NB4 (cell line): ENCODE data around the gene IMP4.

ENCODE experiments used
- POLR2A ChIP-seq: IDR thresholded peaks from 2 replicates; pipeline ENCODE4 v1.6.1; 2011; ENCODE audit warnings: mild to moderate bottlenecking; ENCODE audit not compliant: insufficient read length; ENCODE audit errors: extremely low read depth
- TF ChIP-seq, protein P1 (sequence below): IDR thresholded peaks from one replicate; pipeline ENCODE4 v1.5.1; 2012; ENCODE audit warnings: low read depth, low read length
- TF ChIP-seq, protein P2 (sequence below): IDR thresholded peaks from 2 replicates; pipeline ENCODE4 v1.6.1; 2011; ENCODE audit warnings: low read depth, low read length

DNA sequence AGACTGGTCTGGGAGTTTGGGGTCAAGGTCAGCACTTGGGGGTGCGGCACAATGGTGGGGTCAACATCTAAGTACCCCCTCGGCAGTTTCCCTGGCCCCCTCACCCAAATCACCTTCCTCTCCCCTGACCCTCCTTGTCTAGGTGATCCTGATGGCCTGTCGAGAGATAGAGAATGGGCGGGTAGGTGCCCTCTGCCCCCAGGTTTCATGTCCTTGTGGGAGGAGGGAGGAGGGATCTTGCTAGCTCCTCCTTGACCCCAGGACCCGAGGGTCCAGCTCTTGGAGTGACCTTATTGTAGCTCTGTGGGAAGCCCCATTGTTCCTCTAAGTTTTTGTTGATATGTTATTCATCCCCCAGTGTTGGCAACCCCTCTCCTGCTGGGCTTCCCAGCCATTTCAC, 16.8 kb downstream of the IMP4 start:
- TF ChIP-seq, protein P1, sequence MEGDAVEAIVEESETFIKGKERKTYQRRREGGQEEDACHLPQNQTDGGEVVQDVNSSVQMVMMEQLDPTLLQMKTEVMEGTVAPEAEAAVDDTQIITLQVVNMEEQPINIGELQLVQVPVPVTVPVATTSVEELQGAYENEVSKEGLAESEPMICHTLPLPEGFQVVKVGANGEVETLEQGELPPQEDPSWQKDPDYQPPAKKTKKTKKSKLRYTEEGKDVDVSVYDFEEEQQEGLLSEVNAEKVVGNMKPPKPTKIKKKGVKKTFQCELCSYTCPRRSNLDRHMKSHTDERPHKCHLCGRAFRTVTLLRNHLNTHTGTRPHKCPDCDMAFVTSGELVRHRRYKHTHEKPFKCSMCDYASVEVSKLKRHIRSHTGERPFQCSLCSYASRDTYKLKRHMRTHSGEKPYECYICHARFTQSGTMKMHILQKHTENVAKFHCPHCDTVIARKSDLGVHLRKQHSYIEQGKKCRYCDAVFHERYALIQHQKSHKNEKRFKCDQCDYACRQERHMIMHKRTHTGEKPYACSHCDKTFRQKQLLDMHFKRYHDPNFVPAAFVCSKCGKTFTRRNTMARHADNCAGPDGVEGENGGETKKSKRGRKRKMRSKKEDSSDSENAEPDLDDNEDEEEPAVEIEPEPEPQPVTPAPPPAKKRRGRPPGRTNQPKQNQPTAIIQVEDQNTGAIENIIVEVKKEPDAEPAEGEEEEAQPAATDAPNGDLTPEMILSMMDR = no peak
- no peak for TF ChIP-seq POLR2A
- TF ChIP-seq, protein P2, sequence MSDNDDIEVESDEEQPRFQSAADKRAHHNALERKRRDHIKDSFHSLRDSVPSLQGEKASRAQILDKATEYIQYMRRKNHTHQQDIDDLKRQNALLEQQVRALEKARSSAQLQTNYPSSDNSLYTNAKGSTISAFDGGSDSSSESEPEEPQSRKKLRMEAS = no peak
